WTC11 (cell line): ENCODE data around the gene ATP5IF1.

ENCODE experiments used
- CREB1 ChIP-seq: sonication (generic); formaldehyde crosslinking; IDR thresholded peaks from 2 replicates; pipeline ENCODE4 v1.8.0; 2023; ENCODE audit warnings: mild to moderate bottlenecking, missing genetic modification reagents
- ELF4 ChIP-seq: sonication (generic); formaldehyde crosslinking; IDR thresholded peaks from 2 replicates; pipeline ENCODE4 v1.8.1; 2022; ENCODE audit warnings: low read depth, mild to moderate bottlenecking, moderate library complexity, missing genetic modification reagents
- ETV6 ChIP-seq: sonication (generic); formaldehyde crosslinking; IDR thresholded peaks from 2 replicates; pipeline ENCODE4 v1.8.1; 2022; ENCODE audit warnings: mild to moderate bottlenecking, missing genetic modification reagents
- IRF1 ChIP-seq: sonication (generic); formaldehyde crosslinking; IDR thresholded peaks from 2 replicates; pipeline ENCODE4 v1.8.0; 2023; ENCODE audit warnings: missing genetic modification reagents
- JUN ChIP-seq: sonication (generic); formaldehyde crosslinking; IDR thresholded peaks from 2 replicates; pipeline ENCODE4 v1.8.0; 2023; ENCODE audit warnings: mild to moderate bottlenecking, missing genetic modification reagents
- TP53 ChIP-seq: sonication (generic); formaldehyde crosslinking; IDR thresholded peaks from 2 replicates; pipeline ENCODE4 v1.8.1; 2023; ENCODE audit warnings: mild to moderate bottlenecking, missing genetic modification reagents
- TF ChIP-seq, protein P1 (sequence below): fragments of 200-600 bp; IDR thresholded peaks from 2 replicates; pipeline ENCODE4 v1.8.0; 2022; ENCODE audit warnings: antibody characterized with exemption
- TF ChIP-seq, protein P2 (sequence below): sonication (generic); formaldehyde crosslinking; IDR thresholded peaks from 2 replicates; pipeline ENCODE4 v1.8.0; 2022; ENCODE audit warnings: mild to moderate bottlenecking, missing genetic modification reagents
- TF ChIP-seq, protein P3 (sequence below): fragments of 250-450 bp; sonication (Bioruptor Pico); IDR thresholded peaks from 2 replicates; pipeline ENCODE4 v1.9.0; 2021; ENCODE audit warnings: mild to moderate bottlenecking, borderline replicate concordance
- TF ChIP-seq, protein P4 (sequence below): sonication (generic); formaldehyde crosslinking; IDR thresholded peaks from 2 replicates; pipeline ENCODE4 v1.8.1; 2023; ENCODE audit warnings: mild to moderate bottlenecking, missing genetic modification reagents

GRCh38 chr1:28264897-28265296 lies 29.0 kb downstream of the ATP5IF1 start:
- no peak for TF ChIP-seq ETV6 (CRISPR knock-in tag)
- TF ChIP-seq TP53 (CRISPR knock-in tag) = no peak
- no peak for TF ChIP-seq IRF1 (CRISPR knock-in tag)
- TF ChIP-seq, protein P1, sequence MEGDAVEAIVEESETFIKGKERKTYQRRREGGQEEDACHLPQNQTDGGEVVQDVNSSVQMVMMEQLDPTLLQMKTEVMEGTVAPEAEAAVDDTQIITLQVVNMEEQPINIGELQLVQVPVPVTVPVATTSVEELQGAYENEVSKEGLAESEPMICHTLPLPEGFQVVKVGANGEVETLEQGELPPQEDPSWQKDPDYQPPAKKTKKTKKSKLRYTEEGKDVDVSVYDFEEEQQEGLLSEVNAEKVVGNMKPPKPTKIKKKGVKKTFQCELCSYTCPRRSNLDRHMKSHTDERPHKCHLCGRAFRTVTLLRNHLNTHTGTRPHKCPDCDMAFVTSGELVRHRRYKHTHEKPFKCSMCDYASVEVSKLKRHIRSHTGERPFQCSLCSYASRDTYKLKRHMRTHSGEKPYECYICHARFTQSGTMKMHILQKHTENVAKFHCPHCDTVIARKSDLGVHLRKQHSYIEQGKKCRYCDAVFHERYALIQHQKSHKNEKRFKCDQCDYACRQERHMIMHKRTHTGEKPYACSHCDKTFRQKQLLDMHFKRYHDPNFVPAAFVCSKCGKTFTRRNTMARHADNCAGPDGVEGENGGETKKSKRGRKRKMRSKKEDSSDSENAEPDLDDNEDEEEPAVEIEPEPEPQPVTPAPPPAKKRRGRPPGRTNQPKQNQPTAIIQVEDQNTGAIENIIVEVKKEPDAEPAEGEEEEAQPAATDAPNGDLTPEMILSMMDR = no peak
- TF ChIP-seq, protein P2, sequence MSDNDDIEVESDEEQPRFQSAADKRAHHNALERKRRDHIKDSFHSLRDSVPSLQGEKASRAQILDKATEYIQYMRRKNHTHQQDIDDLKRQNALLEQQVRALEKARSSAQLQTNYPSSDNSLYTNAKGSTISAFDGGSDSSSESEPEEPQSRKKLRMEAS (CRISPR knock-in tag) = no peak
- no peak for TF ChIP-seq CREB1 (CRISPR knock-in tag)
- no peak for TF ChIP-seq JUN
- TF ChIP-seq, protein P3, sequence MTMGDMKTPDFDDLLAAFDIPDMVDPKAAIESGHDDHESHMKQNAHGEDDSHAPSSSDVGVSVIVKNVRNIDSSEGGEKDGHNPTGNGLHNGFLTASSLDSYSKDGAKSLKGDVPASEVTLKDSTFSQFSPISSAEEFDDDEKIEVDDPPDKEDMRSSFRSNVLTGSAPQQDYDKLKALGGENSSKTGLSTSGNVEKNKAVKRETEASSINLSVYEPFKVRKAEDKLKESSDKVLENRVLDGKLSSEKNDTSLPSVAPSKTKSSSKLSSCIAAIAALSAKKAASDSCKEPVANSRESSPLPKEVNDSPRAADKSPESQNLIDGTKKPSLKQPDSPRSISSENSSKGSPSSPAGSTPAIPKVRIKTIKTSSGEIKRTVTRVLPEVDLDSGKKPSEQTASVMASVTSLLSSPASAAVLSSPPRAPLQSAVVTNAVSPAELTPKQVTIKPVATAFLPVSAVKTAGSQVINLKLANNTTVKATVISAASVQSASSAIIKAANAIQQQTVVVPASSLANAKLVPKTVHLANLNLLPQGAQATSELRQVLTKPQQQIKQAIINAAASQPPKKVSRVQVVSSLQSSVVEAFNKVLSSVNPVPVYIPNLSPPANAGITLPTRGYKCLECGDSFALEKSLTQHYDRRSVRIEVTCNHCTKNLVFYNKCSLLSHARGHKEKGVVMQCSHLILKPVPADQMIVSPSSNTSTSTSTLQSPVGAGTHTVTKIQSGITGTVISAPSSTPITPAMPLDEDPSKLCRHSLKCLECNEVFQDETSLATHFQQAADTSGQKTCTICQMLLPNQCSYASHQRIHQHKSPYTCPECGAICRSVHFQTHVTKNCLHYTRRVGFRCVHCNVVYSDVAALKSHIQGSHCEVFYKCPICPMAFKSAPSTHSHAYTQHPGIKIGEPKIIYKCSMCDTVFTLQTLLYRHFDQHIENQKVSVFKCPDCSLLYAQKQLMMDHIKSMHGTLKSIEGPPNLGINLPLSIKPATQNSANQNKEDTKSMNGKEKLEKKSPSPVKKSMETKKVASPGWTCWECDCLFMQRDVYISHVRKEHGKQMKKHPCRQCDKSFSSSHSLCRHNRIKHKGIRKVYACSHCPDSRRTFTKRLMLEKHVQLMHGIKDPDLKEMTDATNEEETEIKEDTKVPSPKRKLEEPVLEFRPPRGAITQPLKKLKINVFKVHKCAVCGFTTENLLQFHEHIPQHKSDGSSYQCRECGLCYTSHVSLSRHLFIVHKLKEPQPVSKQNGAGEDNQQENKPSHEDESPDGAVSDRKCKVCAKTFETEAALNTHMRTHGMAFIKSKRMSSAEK = no peak
- TF ChIP-seq ELF4 (CRISPR knock-in tag) = no peak
- TF ChIP-seq, protein P4, sequence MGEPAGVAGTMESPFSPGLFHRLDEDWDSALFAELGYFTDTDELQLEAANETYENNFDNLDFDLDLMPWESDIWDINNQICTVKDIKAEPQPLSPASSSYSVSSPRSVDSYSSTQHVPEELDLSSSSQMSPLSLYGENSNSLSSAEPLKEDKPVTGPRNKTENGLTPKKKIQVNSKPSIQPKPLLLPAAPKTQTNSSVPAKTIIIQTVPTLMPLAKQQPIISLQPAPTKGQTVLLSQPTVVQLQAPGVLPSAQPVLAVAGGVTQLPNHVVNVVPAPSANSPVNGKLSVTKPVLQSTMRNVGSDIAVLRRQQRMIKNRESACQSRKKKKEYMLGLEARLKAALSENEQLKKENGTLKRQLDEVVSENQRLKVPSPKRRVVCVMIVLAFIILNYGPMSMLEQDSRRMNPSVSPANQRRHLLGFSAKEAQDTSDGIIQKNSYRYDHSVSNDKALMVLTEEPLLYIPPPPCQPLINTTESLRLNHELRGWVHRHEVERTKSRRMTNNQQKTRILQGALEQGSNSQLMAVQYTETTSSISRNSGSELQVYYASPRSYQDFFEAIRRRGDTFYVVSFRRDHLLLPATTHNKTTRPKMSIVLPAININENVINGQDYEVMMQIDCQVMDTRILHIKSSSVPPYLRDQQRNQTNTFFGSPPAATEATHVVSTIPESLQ (CRISPR knock-in tag) = no peak
